Naive thymus-derived CD4-positive, alpha-beta T cell (primary cell): ENCODE measurements around the gene FAM3C. TPM values are rescaled to one million over a fixed set of nuclear protein-coding genes. Genes with fewer than 3 reads are reported as not detected.
A peak's percentile ranks its signal among the peaks of the same experiment; 100 is the strongest.

Experiments
- ATAC-seq: fragments of 150-1000 bp; cut with Tn5 transposase; 2 replicates; pipeline ENCODE4 v1.10.0; 2021; ENCODE audit warnings: mild to moderate bottlenecking, moderate library complexity
- CTCF ChIA-PET: fragments of 350-600 bp; sonication (Branson Sonifier 250); formaldehyde crosslinking; loops from one replicate; lab custom pipeline; 2021; ENCODE audit warnings: antibody characterized with exemption; lab: Charles Lee
- POLR2A ChIA-PET: fragments of 350-600 bp; sonication (Branson Sonifier 250); formaldehyde crosslinking; loops from one replicate; lab custom pipeline; 2021; ENCODE audit warnings: antibody characterized with exemption, inconsistent platforms; lab: Charles Lee
- DNase-seq, 9 donors: peaks; one replicate each; pipeline versions ENCODE4 v3.0.0 to v3.0.0-alpha.2; 2020 to 2022; ENCODE audit warnings: mixed read lengths in 1 of 9
- H3K27ac ChIP-seq: one replicate; pipeline ENCODE4 v1.7.0; 2013; ENCODE audit warnings: mild to moderate bottlenecking, low read depth, low read length, moderate library complexity
- H3K27me3 ChIP-seq, 2 donors: one replicate each; pipeline ENCODE4 v1.7.0; 2013; ENCODE audit warnings: low read length in 2 of 2, mild to moderate bottlenecking in 2 of 2, moderate library complexity in 2 of 2; ENCODE audit not compliant: control insufficient read depth in 2 of 2, insufficient read depth in 2 of 2
- H3K36me3 ChIP-seq, 3 experiments: 1 replicate in 2 of 3; 2 replicates in 1 of 3; pipeline ENCODE4 v1.7.0; 2013; ENCODE audit warnings: low read length in 3 of 3, mild to moderate bottlenecking in 3 of 3, moderate library complexity in 1 of 3; ENCODE audit not compliant: insufficient read depth in 3 of 3, control insufficient read depth in 2 of 3
- H3K4me1 ChIP-seq, 2 donors: one replicate each; pipeline ENCODE4 v1.7.0; 2013; ENCODE audit warnings: low read length in 2 of 2, mild to moderate bottlenecking in 2 of 2, moderate library complexity in 1 of 2; ENCODE audit not compliant: control insufficient read depth in 2 of 2, insufficient read depth in 2 of 2
- H3K4me3 ChIP-seq: 2 replicates; pipeline ENCODE4 v1.7.0; 2013; ENCODE audit warnings: mild to moderate bottlenecking, low read length
- H3K9me3 ChIP-seq, 3 experiments: 1 replicate in 2 of 3; 2 replicates in 1 of 3; pipeline ENCODE4 v1.7.0; 2013; ENCODE audit warnings: low read length in 3 of 3; ENCODE audit not compliant: control insufficient read depth in 2 of 3
- H3K27ac Mint-ChIP-seq, 9 donors: one replicate each; pipeline ENCODE4 v1.8.0; 2020 to 2022; ENCODE audit warnings: mixed read lengths in 9 of 9, mild to moderate bottlenecking in 8 of 9, moderate library complexity in 5 of 9, inconsistent platforms in 2 of 9
- H3K27me3 Mint-ChIP-seq, 5 donors: one replicate each; pipeline ENCODE4 v1.8.0; 2021 to 2022; ENCODE audit warnings: mixed read lengths in 5 of 5, mild to moderate bottlenecking in 1 of 5
- H3K36me3 Mint-ChIP-seq, 5 donors: one replicate each; pipeline ENCODE4 v1.8.0; 2020 to 2022; ENCODE audit warnings: mixed read lengths in 5 of 5, mild to moderate bottlenecking in 3 of 5, inconsistent platforms in 1 of 5
- H3K4me1 Mint-ChIP-seq, 7 donors: one replicate each; pipeline ENCODE4 v1.8.0; 2020 to 2022; ENCODE audit warnings: mixed read lengths in 7 of 7, mild to moderate bottlenecking in 3 of 7, inconsistent platforms in 1 of 7
- H3K4me3 Mint-ChIP-seq, 10 donors: one replicate each; pipeline ENCODE4 v1.8.0; 2020 to 2022; ENCODE audit warnings: mild to moderate bottlenecking in 10 of 10, mixed read lengths in 10 of 10, moderate library complexity in 6 of 10, inconsistent platforms in 2 of 10
- H3K9me3 Mint-ChIP-seq, 11 donors: one replicate each; pipeline ENCODE4 v1.8.0; 2020 to 2022; ENCODE audit warnings: mixed read lengths in 11 of 11, mild to moderate bottlenecking in 4 of 11, inconsistent platforms in 1 of 11, moderate library complexity in 1 of 11
- intact Hi-C, 2 donors: fragments of 100-400 bp; cut with micrococcal nuclease; formaldehyde crosslinking; loops; one replicate each; pipeline ENCODE4 v1.15.1; 2023
- polyA plus RNA-seq, 2 donors: library from polyadenylated mRNA; unstranded; fragments of 300-500 nt; fragmentation: Illumina TruSeq; gene quantifications; one replicate each; pipeline ENCODE4 v1.2.3, GENCODE V29; 2021
- total RNA-seq, 6 experiments: library from RNA in 5 of 6; stranded (reverse) in 5 of 6; gene quantifications; 1 replicate in 5 of 6; 2 replicates in 1 of 6; pipeline ENCODE4 v1.2.3 and lab custom pipeline; 2021 to 2026

Gene FAM3C
- total and polyA plus RNA-seq, 7 experiments from 2014 or later: 9.6 to 28.4 (median 12.4) TPM

- no peak overlapping the region for H3K27ac Mint-ChIP-seq
- Histone ChIP-seq H3K4me3 (no peak overlapping the region), H3K9me3 (no peaks in the 10 kb centered on the region), H3K4me1 (peaks cover 0 to 14% of the 10 kb centered on the region in 2 donors), H3K27ac (no peak overlapping the region), H3K27me3 (peaks cover 0 to 12% of the 10 kb centered on the region in 2 donors), H3K36me3 (no peaks in the 10 kb centered on the region)
- intact Hi-C loops: no loop called here
- H3K36me3 Mint-ChIP-seq: peaks cover 0 to 6% (median 0%) of the 10 kb centered on the region in 5 donors
- peaks cover 59 to 79% (median 63%) of the 10 kb centered on the region in 5 donors for H3K27me3 Mint-ChIP-seq
- H3K4me3 Mint-ChIP-seq: peak overlapping the region in 8 of 10 donors; percentile 16 to 71 (median 55)
- peaks cover 5 to 27% (median 13%) of the 10 kb centered on the region in 7 donors for H3K4me1 Mint-ChIP-seq
- DNase-seq (no peak), ATAC-seq (no peak)
- CTCF ChIA-PET: no interaction called here
- no peaks in the 10 kb centered on the region for H3K9me3 Mint-ChIP-seq
- POLR2A ChIA-PET: no interaction called here
Measured at GRCh38 chr7:121330053-121330833, 65.9 kb downstream of the FAM3C start.

- H3K27ac ChIP-seq: no peak overlapping the region
- H3K4me1 ChIP-seq: peaks cover 0 to 14% of the 10 kb centered on the region in 2 donors
- H3K27me3 Mint-ChIP-seq: peaks cover 61 to 76% (median 63%) of the 10 kb centered on the region in 5 donors
- intact Hi-C loops: no loop called here
- ChIA-PET CTCF (no interaction called here), POLR2A (no interaction called here)
- no peaks in the 10 kb centered on the region for H3K9me3 Mint-ChIP-seq
- no peak overlapping the region for H3K27ac Mint-ChIP-seq
- H3K4me3 Mint-ChIP-seq: peak overlapping the region in 8 of 10 donors; percentile 24 to 75 (median 55)
- no peak overlapping the region for H3K4me3 ChIP-seq
- peaks cover 0 to 6% (median 0%) of the 10 kb centered on the region in 5 donors for H3K36me3 Mint-ChIP-seq
- H3K4me1 Mint-ChIP-seq: peaks cover 5 to 27% (median 13%) of the 10 kb centered on the region in 7 donors
- H3K27me3 ChIP-seq: peaks cover 0 to 12% of the 10 kb centered on the region in 2 donors
- H3K36me3 ChIP-seq: no peaks in the 10 kb centered on the region
- peak in 1 of 9 donors; percentile 31 for DNase-seq
- no peak for ATAC-seq
- H3K9me3 ChIP-seq: no peaks in the 10 kb centered on the region
Measured at GRCh38 chr7:121329191-121330052, 66.7 kb downstream of the FAM3C start.

GRCh38 chr7:121328508-121329190 lies 67.5 kb downstream of the FAM3C start, which contains the start of gene WNT16:
Gene WNT16 (plus strand): TSS chr7:121329000. CDS start chr7:121329293, 293 bp downstream.
- Mint-ChIP-seq H3K27ac (no peak within 1 kb of the TSS), H3K36me3 (peaks cover 0 to 6% (median 0%) of the 10 kb centered on the region in 5 donors), H3K27me3 (peaks cover 62 to 75% (median 68%) of the 10 kb centered on the region in 5 donors), H3K4me3 (peak within 1 kb of the TSS in 8 of 10 donors; percentile 24 to 75 (median 55)), H3K9me3 (no peaks in the 10 kb centered on the region), H3K4me1 (peaks cover 5 to 27% (median 13%) of the 10 kb centered on the region in 7 donors)
- intact Hi-C loops: no loop called here
- ATAC-seq (no peak), DNase-seq (no peak)
- Histone ChIP-seq H3K36me3 (no peaks in the 10 kb centered on the region), H3K27ac (no peak within 1 kb of the TSS), H3K9me3 (no peaks in the 10 kb centered on the region), H3K4me3 (no peak within 1 kb of the TSS), H3K27me3 (peaks cover 0 to 15% of the 10 kb centered on the region in 2 donors), H3K4me1 (peaks cover 0 to 14% of the 10 kb centered on the region in 2 donors)
- CTCF ChIA-PET: no interaction called here
- POLR2A ChIA-PET: no interaction called here

- Histone ChIP-seq H3K9me3 (no peaks in the 10 kb centered on the region), H3K4me3 (no peak overlapping the region), H3K27ac (no peak overlapping the region), H3K36me3 (no peaks in the 10 kb centered on the region), H3K27me3 (peaks cover 0 to 15% of the 10 kb centered on the region in 2 donors), H3K4me1 (peaks cover 0 to 14% of the 10 kb centered on the region in 2 donors)
- intact Hi-C loops: no loop called here
- Mint-ChIP-seq H3K4me1 (peaks cover 5 to 27% (median 13%) of the 10 kb centered on the region in 7 donors), H3K4me3 (no peak overlapping the region), H3K36me3 (peaks cover 0 to 6% (median 0%) of the 10 kb centered on the region in 5 donors), H3K9me3 (no peaks in the 10 kb centered on the region), H3K27me3 (peaks cover 64 to 77% (median 68%) of the 10 kb centered on the region in 5 donors), H3K27ac (no peak overlapping the region)
- POLR2A ChIA-PET: no interaction called here
- CTCF ChIA-PET: no interaction called here
- no peak for DNase-seq
- no peak for ATAC-seq
Measured at GRCh38 chr7:121327671-121328070, 68.4 kb downstream of the FAM3C start.

- Mint-ChIP-seq H3K27me3 (peaks cover 40 to 44% (median 41%) of the 10 kb centered on the region in 5 donors), H3K27ac (no peak overlapping the region), H3K4me3 (no peak overlapping the region), H3K9me3 (no peaks in the 10 kb centered on the region), H3K36me3 (peaks cover 0 to 6% (median 0%) of the 10 kb centered on the region in 5 donors), H3K4me1 (peaks cover 0 to 8% (median 2%) of the 10 kb centered on the region in 7 donors)
- Histone ChIP-seq H3K4me1 (no peaks in the 10 kb centered on the region), H3K9me3 (no peaks in the 10 kb centered on the region), H3K27me3 (peaks cover 0 to 5% of the 10 kb centered on the region in 2 donors), H3K4me3 (no peak overlapping the region), H3K36me3 (no peaks in the 10 kb centered on the region), H3K27ac (no peak overlapping the region)
- ChIA-PET CTCF (no interaction called here), POLR2A (no interaction called here)
- ATAC-seq (no peak), DNase-seq (no peak)
- intact Hi-C loops: no loop called here
Measured at GRCh38 chr7:121323515-121324302, 72.4 kb downstream of the FAM3C start.
